ENCODE data around the gene YPEL2. TPM values are rescaled to one million over a fixed set of nuclear protein-coding genes. Genes with fewer than 3 reads are reported as not detected.

YPEL2 gene
- polyA plus RNA-seq, 1 of the 3 experiments (the other 2 are of a cell fraction): 3.2 TPM

DNA sequence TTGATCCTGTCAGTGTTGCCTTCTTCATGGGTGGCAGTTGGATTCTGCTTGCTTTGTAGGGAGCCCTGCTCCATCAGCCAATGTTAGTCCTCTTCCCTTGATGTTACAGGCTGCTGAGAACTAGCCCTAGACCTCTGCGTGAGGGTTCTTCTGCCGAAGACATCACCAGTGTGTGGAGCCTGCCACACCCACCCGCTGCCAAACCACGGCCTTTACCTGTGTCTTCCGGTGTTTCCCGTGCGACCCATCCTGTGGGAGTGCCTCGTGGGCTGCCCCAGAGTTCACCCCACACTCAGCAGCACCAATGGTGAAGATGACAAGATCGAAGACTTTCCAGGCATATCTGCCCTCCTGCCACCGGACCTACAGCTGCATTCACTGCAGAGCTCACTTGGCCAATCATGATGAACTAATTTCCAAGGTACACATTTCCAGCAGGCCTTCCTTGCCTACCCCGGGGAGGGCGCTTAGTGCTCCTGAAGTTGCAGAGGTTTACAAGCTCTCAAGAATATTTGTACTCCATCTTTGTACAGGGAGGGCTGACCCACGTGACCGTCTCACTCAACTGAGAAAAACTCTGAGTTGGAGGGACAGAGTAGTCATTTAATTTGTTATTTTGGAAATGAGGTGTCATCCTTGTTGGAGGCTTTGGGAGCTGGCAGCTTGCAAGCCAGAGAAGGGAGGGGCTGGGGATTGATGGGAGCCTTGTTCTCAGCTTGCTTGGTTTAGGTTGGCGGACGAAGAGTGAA, 21.8 kb downstream of the YPEL2 start:
- ChIA-PET CTCF (interaction anchor here (0.9 to 1.5 kb wide), 2 partner anchors 13 to 24 kb away, joined by 3 to 5 read pairs; no protein-coding TSS in a partner anchor), POLR2A (no interaction called here)
- Histone ChIP-seq H3K9ac (no peak overlapping the region), H3F3A (replicated peaks; ENCODE audit: insufficient read depth) (peaks cover 21% of the 10 kb centered on the region), H3K27me3 (ENCODE audit: insufficient read depth) (no peaks in the 10 kb centered on the region), H3K36me3 (replicated peaks in 1 of 2; ENCODE audit: control insufficient read depth in 1 of 2, insufficient read depth in 2 of 2, low read length in 1 of 2) (peaks cover 2 to 5% of the 10 kb centered on the region in 2 experiments), H3K4me1 (ENCODE audit: control insufficient read depth in 1 of 2, insufficient read depth in 2 of 2, low read depth in 1 of 2, low read length in 1 of 2) (peaks cover 14 to 20% of the 10 kb centered on the region in 2 experiments), H3K9me2 (no peaks in the 10 kb centered on the region), H3K4me2 (no peak overlapping the region), H3K4me3 (ENCODE audit: low read depth in 2 of 2, low read length in 1 of 2) (no peak overlapping the region), H3K27ac (ENCODE audit: low read depth in 2 of 2, low read length in 1 of 2) (no peak overlapping the region), H3K79me2 (ENCODE audit: insufficient read depth) (peaks cover 7% of the 10 kb centered on the region), H4K20me1 (ENCODE audit: insufficient read depth) (no peaks in the 10 kb centered on the region), H2AFZ (ENCODE audit: low read depth) (no peak overlapping the region), H3K9me3 (no peaks in the 10 kb centered on the region)
- TF ChIP-seq MEF2A (IDR thresholded peaks at IDR 0.05; ENCODE audit: borderline replicate concordance, low read depth): no peak
- no peak for TF ChIP-seq FOXM1 (IDR thresholded peaks at IDR 0.05; ENCODE audit: low read depth)
- TF ChIP-seq CHD2 (IDR thresholded peaks at IDR 0.05; ENCODE audit: low read length, partially characterized antibody): no peak
- TF ChIP-seq NFIC (IDR thresholded peaks at IDR 0.05; ENCODE audit: borderline replicate concordance): no peak
- TF ChIP-seq SIN3A (IDR thresholded peaks at IDR 0.05; ENCODE audit: borderline replicate concordance, low read depth, low read length): no peak
- no peak for TF ChIP-seq SMC3 (IDR thresholded peaks at IDR 0.05; ENCODE audit: low read depth, low read length)
- TF ChIP-seq RXRA (IDR thresholded peaks at IDR 0.05; ENCODE audit: borderline replicate concordance, low read depth): no peak
- TF ChIP-seq EZH2phosphoT487 (IDR thresholded peaks at IDR 0.05; ENCODE audit: borderline replicate concordance, low read depth): no peak
- TF ChIP-seq REST (IDR thresholded peaks at IDR 0.05; ENCODE audit: low read depth, low read length): no peak
- TF ChIP-seq, protein P1, sequence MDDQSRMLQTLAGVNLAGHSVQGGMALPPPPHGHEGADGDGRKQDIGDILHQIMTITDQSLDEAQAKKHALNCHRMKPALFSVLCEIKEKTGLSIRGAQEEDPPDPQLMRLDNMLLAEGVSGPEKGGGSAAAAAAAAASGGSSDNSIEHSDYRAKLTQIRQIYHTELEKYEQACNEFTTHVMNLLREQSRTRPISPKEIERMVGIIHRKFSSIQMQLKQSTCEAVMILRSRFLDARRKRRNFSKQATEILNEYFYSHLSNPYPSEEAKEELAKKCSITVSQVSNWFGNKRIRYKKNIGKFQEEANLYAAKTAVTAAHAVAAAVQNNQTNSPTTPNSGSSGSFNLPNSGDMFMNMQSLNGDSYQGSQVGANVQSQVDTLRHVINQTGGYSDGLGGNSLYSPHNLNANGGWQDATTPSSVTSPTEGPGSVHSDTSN (IDR thresholded peaks at IDR 0.05): no peak
- TF ChIP-seq, protein P2, sequence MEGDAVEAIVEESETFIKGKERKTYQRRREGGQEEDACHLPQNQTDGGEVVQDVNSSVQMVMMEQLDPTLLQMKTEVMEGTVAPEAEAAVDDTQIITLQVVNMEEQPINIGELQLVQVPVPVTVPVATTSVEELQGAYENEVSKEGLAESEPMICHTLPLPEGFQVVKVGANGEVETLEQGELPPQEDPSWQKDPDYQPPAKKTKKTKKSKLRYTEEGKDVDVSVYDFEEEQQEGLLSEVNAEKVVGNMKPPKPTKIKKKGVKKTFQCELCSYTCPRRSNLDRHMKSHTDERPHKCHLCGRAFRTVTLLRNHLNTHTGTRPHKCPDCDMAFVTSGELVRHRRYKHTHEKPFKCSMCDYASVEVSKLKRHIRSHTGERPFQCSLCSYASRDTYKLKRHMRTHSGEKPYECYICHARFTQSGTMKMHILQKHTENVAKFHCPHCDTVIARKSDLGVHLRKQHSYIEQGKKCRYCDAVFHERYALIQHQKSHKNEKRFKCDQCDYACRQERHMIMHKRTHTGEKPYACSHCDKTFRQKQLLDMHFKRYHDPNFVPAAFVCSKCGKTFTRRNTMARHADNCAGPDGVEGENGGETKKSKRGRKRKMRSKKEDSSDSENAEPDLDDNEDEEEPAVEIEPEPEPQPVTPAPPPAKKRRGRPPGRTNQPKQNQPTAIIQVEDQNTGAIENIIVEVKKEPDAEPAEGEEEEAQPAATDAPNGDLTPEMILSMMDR (IDR thresholded peaks at IDR 0.05): no peak
- TF ChIP-seq, protein P3, sequence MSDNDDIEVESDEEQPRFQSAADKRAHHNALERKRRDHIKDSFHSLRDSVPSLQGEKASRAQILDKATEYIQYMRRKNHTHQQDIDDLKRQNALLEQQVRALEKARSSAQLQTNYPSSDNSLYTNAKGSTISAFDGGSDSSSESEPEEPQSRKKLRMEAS (IDR thresholded peaks at IDR 0.05; ENCODE audit: low read depth): no peak
- TF ChIP-seq ZBTB33 (IDR thresholded peaks at IDR 0.05; ENCODE audit: borderline replicate concordance, low read depth): no peak
- TF ChIP-seq FOXJ3 (CRISPR knock-in tag; IDR thresholded peaks at IDR 0.05): no peak
- no peak for TF ChIP-seq MXI1 (IDR thresholded peaks at IDR 0.05; ENCODE audit: low read depth, low read length)
- no peak for TF ChIP-seq RFX5 (IDR thresholded peaks at IDR 0.05; ENCODE audit: low read length)
- TF ChIP-seq EP300 (IDR thresholded peaks at IDR 0.05; ENCODE audit: borderline replicate concordance in 1 of 2, low read depth in 1 of 2, low read length in 1 of 2): no peak
- no peak for TF ChIP-seq ELF1 (IDR thresholded peaks at IDR 0.05)
- TF ChIP-seq USF2 (IDR thresholded peaks at IDR 0.05; ENCODE audit: borderline replicate concordance, low read depth, low read length): no peak
- no peak for TF ChIP-seq RAD21 (IDR thresholded peaks at IDR 0.05; ENCODE audit: low read length)
- DNase-seq: no peak
- 88% methylated on average over 16 of the region's 16 CpGs for WGBS (ENCODE audit: low lambda C conversion rate)

Measured in SK-N-SH (cell line).